SW 1271 (cell line): Measurements from ENCODE around the gene SCLY.

Source experiments
- DNase-seq, 2 experiments: peaks; one replicate each; lab custom pipeline; 2025; lab: John Stamatoyannopoulos, UW

SCLY gene

DNA sequence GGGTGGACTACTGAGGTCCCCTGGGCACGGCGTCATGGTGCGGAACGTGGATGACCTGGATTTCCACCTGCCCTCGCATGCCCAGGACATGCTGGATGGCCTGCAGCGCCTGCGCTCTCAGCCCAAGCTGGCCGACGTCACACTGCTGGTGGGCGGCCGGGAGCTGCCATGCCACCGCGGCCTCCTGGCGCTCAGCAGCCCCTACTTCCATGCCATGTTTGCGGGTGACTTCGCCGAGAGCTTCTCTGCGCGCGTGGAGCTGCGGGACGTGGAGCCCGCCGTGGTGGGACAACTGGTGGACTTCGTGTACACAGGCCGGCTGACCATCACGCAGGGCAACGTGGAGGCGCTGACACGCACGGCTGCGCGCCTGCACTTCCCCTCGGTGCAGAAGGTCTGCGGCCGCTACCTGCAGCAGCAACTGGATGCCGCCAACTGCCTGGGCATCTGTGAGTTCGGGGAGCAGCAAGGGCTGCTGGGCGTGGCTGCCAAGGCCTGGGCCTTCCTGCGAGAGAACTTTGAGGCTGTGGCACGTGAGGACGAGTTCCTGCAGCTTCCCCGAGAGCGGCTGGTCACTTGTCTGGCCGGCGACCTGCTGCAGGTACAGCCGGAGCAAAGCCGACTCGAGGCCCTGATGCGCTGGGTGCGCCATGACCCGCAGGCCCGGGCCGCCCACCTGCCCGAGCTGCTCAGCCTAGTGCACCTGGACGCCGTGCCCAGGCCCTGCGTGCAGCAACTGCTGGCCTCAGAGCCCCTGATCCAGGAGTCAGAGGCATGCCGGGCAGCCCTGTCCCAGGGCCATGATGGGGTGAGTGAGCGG is 80.1 kb downstream of the SCLY start:
- no peak for DNase-seq

DNA sequence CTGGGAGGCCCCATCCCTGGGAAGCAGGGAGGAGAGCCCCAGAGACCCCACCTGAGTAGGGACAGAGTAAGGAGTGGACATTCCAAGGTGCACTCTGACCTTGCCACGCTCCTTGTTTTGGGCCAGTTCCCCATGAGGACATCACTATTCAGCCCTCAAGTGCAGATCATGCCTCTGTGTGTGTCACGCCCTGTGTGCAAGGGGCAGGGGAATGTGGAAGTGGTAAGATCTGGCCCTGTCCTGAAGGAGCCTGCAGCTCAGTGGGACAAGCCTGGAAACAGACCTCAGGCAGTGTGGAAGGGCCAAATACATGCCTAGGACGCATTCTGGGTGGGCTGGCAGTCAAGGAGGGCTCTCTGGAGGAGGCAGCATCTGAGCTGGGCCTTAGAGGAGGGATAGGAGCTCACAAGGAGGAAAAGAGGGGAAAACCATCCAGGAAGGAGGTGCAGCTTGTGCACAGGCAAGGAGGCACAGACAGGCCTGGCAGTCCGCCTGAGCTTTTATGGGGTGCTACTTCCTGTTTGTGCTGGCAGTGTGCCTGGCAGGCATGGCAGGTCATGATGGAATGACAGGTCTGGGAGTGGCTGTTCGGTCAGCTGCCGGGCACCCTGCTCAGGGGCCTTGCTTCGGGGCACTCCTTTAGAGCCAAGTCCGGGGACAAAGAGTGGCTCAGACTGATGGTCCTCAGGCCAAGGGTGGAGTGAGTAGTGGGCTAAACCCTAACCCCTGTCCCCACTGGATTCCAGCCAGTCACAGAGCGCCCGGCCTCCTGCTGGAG is 80.9 kb downstream of the SCLY start:
- DNase-seq = peak in 1 of 2 experiments; percentile 38

- DNase-seq = no peak
Measured at GRCh38 chr2:238142382-238143205, 81.8 kb downstream of the SCLY start.

DNA sequence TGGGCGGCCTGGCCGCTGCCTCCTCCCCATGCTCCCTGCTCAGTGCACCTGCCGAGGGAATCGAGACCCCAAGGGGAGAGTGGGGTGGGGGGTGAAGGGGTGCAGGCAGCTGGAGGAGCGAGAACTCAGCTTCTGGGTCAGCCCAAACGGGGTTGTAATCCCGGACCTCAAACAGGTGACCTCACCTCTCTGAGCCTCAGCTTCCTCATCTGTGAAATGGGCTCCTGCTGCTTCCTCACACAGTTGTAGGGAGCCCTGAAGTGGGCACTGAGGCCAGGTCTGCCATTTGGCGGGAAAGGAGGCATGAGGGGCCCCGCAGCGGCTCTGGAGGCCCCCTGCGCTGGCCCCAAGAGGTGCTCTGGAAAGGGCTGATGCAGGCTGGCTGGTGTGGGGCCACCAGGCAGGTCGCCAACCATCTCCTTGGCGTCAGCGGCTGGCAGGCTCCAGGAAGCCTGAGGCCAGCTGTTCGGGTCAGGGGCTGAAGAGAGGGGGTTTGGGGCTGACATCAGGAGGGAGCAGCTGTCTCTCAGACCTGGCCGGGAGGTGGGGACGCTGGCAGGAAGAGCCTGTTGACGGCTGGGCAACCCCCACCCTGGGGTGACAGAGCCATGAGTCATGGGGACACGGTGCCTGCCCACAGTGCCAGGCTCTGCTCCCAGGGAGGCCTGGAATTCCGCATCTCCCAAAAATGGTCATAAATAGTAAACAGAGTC is 82.6 kb downstream of the SCLY start:
- DNase-seq = peak; percentile 36 to 74

GRCh38 chr2:238144262-238144661 is 83.5 kb downstream of the SCLY start:
- DNase-seq = no peak

DNA sequence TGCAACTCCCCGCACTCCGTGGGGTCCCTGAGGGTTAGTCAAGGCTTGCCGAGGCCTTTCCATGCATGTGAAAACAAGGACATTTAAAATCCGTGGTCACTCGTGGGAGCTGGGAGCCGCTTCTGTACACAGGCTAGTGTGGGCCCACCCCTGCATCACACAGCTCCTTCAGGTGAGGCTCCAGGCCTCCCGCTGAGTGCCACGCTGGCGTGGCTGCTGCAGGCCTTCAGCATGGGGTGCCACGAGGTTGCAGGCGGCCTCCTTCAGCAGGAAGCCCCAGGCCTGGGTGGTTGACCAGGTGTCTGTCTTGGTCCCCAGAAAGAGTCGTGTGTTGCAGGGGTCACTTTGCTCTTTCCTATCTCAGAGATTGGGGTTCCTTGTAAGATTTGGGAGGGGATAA is 84.2 kb downstream of the SCLY start:
- DNase-seq = no peak

DNA sequence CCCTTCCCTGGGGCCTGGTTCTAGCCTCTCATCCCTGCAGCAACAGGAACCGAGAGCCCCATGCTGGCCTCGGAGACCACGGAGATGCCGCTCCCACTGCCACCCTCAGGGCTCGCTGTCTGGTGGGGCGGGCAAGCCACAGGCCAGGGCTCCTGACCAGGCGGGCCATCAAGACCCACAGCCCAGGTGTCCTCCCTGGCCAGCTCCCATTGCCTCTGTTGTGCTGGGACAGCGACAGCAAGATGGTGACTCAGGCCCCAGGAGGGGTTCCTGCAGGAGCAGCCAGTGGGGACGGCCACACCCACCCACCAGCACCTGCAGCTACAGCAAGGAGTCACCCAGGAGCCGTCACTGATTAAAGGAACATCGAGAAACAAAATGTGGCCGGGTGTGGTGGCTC is 85.0 kb downstream of the SCLY start:
- DNase-seq = no peak

- no peak for DNase-seq
Measured at GRCh38 chr2:238146884-238147544, 86.2 kb downstream of the SCLY start.

- no peak for DNase-seq
Measured at GRCh38 chr2:238148981-238149380, 88.2 kb downstream of the SCLY start.
